Body of pancreas (tissue), 4 donors: ENCODE results near the gene TSPEAR.

Experiments used
- CTCF ChIP-seq, 7 experiments: fragments of 450-650 bp in 4 of 7; fragments of 200-600 bp in 3 of 7; sonication (generic) in 3 of 7; IDR thresholded peaks; one replicate each; pipeline ENCODE4 v1.5.1; 2016 to 2019; ENCODE audit warnings: antibody characterized with exemption in 7 of 7
- POLR2A ChIP-seq, 3 donors: fragments of 450-650 bp; IDR thresholded peaks; one replicate each; pipeline ENCODE4 v1.6.1; 2016; ENCODE audit warnings: antibody characterized with exemption in 3 of 3, mild to moderate bottlenecking in 2 of 3

GRCh38 chr21:44667612-44668011, 43.8 kb downstream of the TSPEAR start:
- TF ChIP-seq CTCF (IDR thresholded peaks at IDR 0.05) (no peak), POLR2A (IDR thresholded peaks at IDR 0.05) (no peak)
